ENCODE results near the gene TMEM86A.

DNA sequence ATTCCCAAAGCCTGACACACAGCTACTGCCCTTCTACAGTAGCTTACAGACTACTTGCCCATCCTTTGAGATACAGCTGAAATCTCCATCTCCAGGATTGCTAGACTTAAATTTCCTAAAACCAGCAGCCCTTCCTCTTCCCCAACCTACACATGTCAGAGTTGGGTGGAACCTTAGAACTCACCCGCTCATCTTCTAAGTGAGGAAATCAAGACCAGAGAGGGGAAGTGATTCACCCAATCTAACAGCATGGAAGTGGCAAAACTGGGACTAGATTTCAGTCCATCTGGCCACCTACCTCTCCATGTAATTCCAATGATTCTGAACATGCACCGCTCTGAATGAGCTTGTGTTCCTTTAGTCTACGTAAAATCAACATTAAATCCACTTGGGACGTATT lies 1.0 kb upstream of the TMEM86A start:
- TF ChIP-seq, protein P1, sequence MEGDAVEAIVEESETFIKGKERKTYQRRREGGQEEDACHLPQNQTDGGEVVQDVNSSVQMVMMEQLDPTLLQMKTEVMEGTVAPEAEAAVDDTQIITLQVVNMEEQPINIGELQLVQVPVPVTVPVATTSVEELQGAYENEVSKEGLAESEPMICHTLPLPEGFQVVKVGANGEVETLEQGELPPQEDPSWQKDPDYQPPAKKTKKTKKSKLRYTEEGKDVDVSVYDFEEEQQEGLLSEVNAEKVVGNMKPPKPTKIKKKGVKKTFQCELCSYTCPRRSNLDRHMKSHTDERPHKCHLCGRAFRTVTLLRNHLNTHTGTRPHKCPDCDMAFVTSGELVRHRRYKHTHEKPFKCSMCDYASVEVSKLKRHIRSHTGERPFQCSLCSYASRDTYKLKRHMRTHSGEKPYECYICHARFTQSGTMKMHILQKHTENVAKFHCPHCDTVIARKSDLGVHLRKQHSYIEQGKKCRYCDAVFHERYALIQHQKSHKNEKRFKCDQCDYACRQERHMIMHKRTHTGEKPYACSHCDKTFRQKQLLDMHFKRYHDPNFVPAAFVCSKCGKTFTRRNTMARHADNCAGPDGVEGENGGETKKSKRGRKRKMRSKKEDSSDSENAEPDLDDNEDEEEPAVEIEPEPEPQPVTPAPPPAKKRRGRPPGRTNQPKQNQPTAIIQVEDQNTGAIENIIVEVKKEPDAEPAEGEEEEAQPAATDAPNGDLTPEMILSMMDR (IDR thresholded peaks at IDR 0.05): no peak
- TF ChIP-seq POLR2A (IDR thresholded peaks at IDR 0.05): no peak

Data from lower leg skin (tissue), 3 donors.